Urothelium cell line (cell line): ENCODE measurements around the gene ATP11A.
A peak's percentile ranks its signal among the peaks of the same experiment; 100 is the strongest.
"Not testable (repeated sequence)": the region's sequence is repeated elsewhere in the genome, so short reads cannot be mapped to it uniquely, and the experiment has no call there.

ENCODE experiments used
- DNase-seq: peaks from one replicate; pipeline ENCODE4 v3.0.0; 2011; ENCODE audit warnings: low spot score, mixed read lengths
- FAIRE-seq: peaks from 2 replicates; lab custom pipeline; 2011; peaks lifted over from hg19 to GRCh38; lab: Jason Lieb, UNC

ATP11A gene

GRCh38 chr13:112870737-112871287 is 181.0 kb downstream of the ATP11A start:
- FAIRE-seq, result no peak
- no peak for DNase-seq

GRCh38 chr13:112871742-112872141 is 181.9 kb downstream of the ATP11A start:
- FAIRE-seq, result no peak
- no peak for DNase-seq

DNA sequence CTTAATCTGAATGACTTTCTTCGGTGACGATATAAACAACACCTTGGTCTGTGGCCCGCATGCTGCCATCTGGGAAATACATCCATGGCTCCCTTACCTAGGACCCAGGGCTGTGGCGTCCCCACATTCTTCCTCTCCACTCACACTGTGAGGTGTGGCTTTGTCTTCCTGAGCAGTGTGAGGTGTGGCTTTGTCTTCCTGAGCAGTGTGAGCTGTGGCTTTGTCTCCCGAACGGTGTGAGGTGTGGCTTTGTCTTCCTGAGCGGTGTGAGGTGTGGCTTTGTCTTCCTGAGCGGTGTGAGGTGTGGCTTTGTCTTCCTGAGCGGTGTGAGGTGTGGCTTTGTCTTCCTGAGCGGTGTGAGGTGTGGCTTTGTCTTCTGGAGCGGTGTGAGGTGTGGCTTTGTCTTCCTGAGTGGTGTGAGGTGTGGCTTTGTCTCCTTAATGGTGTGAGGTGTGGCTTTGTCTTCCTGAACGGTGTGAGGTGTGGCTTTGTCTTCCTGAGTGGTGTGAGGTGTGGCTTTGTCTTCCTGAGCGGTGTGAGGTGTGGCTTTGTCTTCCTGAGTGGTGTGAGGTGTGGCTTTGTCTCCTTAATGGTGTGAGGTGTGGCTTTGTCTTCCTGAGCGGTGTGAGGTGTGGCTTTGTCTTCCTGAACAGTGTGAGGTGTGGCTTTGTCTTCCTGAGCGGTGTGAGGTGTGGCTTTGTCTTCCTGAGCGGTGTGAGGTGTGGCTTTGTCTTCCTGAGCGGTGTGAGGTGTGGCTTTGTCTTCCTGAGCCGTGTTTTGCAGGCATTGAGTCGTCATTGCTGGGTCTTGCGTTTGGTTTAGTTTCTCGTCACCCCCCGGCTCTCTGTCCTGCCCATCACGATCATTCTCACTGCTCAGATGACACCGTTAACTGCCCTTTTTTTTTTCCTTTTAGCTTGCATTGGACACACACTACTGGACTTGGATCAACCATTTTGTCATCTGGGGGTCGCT is 183.1 kb downstream of the ATP11A start:
- not testable (repeated sequence) for DNase-seq
- FAIRE-seq, result peak; percentile 100

DNA sequence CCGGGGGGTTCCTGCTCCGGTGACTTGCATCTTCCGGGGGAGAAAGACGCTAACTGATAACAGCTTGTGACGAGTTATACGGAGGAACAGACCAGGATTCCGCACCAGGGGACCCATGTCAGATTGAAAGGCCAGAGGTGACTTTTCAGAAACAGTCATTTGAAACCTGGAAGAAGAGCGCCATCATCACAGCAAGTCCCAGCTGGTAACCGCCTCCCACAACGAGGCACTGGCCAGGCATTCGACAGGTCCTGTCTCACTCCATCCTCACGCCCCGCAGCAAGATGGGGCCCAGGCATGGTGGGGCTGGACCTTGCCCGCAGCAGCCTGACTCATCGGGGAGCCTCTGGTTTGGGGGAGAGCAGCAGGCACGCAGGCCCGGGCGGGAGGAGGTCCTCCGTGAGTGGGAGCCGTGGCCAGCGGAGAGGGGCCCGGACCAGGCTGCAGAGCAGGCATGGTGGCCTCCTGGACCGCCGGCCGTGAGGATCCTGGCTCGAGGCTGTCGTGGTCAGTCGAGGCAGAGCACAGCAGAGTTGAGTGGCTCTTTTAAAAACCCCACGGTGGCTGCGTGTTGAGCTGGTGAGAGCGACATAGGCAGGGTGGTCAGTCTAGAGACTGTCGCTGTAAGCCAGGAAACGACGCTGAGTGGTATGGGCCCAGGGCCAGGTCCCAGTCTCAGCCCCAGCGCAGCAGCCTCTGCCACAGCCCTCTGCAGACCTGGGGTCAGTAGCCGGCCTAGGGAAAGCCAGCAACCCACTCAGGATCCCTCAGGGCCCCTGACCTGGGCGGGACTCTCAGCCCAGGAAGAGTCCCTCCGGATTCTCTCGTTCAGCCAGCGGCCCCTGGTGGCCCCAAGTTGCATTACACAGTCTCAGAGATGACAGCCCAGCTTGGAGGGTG is 184.3 kb downstream of the ATP11A start:
- DNase-seq, result peak; percentile 86
- FAIRE-seq, result no peak

DNA sequence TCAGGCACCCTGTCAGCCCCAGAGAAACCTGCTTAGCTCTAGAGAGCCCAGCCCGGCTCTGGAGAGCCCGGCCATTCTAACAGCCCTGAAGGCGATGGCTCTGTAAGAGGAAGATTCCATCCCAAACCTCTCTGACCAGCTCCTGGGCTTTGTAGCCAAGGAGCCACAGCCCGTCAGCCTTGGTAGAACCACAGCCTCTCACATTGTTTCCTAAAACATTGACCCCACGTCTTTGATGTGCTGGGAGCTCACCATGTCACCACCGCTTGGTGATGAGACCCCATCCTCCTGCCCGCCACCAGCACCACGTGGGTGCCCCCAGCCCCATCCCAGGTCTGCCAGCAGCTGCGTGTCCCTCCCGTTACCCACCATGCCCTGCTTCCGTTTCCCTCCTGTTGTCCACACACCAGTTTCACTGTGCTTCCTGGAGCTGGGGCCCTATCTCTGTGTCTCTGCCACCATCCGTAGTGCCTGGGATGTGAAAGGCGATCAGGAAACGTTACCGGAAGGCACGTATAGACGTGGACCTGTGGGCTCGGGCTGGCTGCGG is 185.0 kb downstream of the ATP11A start:
- FAIRE-seq, result no peak

DNA sequence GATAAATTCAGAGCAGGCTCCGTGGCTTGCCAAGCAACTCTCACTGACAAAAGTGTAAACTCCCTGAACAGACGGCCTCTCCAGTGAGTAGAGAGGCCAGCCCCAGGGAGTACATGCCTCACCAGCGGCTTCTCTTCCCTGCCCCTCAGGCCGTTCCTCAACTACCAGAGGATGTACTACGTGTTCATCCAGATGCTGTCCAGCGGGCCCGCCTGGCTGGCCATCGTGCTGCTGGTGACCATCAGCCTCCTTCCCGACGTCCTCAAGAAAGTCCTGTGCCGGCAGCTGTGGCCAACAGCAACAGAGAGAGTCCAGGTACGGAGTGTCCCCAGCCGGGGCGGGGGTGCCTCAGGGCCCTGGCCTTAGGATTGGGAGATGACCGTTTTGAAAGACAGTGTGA is 185.8 kb downstream of the ATP11A start:
- FAIRE-seq, result no peak
- no peak for DNase-seq

More for the DNA sequence above, 185.0 kb downstream of the ATP11A start:
- DNase-seq, result no peak

GRCh38 chr13:112876305-112877000 is 186.6 kb downstream of the ATP11A start:
- FAIRE-seq, result no peak
- DNase-seq, result no peak

DNA sequence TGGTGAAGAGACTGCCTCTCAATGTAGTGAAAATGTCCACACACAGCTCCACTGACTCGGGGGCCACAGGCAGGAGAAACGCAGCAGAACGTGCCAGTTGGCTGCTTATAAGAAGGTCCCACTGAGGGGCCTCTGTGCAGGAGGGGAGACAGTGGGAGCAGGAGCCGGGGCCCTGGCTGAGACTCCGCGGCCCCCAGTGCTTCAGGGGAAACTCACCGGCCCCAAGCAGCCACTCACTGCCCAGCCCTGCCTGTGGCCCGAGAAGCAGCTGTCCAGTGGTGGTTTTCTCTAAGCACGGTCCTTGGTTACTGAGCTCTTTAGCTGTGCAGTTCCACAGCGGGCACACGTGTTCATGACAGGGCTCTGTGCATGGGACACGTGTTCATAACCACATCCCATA is 187.2 kb downstream of the ATP11A start:
- FAIRE-seq (no peak), DNase-seq (no peak)

- FAIRE-seq, result no peak
- DNase-seq, result no peak
These were observed 187.7 kb downstream of the ATP11A start for GRCh38 chr13:112877539-112877938.

- FAIRE-seq (no peak), DNase-seq (no peak)
These were observed 188.4 kb downstream of the ATP11A start for GRCh38 chr13:112877976-112878955.

- no peak for FAIRE-seq
- no peak for DNase-seq
These were observed 189.5 kb downstream of the ATP11A start for GRCh38 chr13:112879283-112879833.

DNA sequence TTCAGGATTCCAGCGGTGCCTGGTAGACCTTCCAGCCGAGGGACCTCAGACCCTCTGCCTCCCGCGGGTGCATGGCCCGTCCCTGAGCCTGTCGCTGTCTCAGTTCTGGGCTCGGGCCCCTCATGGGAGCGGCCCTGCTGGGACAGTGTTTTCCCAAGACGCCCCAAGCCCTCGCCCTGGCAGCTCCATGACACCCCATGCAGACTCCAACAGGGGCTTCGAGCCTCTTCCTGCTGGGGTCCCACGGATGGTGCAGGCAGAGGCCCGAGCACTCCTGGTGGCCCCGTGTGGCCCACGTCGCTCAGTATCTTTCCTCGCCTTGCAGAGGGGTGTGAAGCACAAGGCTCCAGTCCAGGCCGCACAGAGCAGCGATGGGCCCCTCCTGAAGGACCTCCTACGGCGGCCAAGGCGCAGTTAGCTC is 190.4 kb downstream of the ATP11A start:
- FAIRE-seq (no peak), DNase-seq (no peak)

GRCh38 chr13:112880976-112881540 is 191.2 kb downstream of the ATP11A start:
- FAIRE-seq (no peak), DNase-seq (no peak)

DNA sequence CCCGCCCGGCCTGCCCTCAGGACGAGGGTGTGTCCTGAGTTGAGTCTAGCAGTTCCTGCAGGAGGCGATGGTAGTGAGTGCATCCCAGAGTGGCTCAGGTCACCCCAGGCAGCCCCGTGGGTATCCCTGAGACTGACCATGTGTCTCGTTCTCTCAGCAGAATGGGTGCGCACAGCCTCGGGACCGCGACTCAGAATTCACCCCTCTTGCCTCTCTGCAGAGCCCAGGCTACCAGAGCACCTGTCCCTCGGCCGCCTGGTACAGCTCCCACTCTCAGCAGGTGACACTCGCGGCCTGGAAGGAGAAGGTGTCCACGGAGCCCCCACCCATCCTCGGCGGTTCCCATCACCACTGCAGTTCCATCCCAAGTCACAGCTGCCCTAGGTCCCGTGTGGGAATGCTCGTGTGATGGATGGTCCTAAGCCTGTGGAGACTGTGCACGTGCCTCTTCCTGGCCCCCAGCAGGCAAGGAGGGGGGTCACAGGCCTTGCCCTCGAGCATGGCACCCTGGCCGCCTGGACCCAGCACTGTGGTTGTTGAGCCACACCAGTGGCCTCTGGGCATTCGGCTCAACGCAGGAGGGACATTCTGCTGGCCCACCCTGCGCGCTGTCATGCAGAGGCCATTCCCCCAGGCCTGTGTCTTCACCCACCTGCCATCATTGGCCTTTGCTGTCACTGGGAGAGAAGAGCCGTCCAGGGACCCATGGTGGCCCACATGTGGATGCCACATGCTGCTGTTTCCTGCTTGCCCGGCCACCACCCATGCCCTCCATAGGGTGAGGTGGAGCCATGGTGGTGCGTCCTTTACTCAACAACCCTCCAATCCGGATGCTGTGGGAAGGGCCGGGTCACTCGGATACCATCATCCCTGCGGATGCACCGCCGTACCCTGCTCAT is 192.1 kb downstream of the ATP11A start:
- DNase-seq (no peak), FAIRE-seq (no peak)

GRCh38 chr13:112882555-112883024 is 192.8 kb downstream of the ATP11A start:
- FAIRE-seq, result no peak
- no peak for DNase-seq

DNA sequence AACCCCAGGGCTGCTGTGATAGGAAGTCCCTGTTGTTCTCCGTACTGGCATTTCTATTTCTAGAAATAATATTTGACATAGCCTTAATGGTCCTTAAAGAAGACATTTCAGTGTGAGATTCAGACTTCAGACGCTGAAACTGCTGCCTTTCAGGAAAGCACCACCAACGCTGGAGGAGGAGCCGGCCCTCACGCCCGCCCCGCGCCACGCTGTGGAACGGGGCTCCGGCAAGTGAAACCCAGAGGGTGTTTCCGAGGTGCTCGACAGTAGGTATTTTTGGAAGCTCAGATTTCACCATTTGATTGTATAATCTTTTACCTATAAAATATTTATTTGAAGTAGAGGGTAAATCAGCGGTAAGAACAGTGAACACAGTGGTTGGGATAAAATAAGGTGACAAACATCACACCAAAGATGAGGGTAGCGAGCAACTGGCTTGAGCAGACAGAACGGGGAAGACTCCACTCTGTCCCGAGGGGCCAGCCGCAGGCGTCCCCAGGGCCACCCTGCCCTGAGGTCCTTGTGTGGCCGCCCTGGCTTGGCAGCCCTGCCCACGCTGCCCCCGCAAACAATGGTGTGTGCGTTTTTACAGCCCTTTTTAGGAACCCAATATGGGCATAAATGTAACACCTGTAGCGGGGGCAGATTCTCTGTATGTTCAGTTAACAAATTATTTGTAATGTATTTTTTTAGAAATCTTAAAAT is 193.6 kb downstream of the ATP11A start:
- FAIRE-seq, result no peak
- DNase-seq, result no peak

DNA sequence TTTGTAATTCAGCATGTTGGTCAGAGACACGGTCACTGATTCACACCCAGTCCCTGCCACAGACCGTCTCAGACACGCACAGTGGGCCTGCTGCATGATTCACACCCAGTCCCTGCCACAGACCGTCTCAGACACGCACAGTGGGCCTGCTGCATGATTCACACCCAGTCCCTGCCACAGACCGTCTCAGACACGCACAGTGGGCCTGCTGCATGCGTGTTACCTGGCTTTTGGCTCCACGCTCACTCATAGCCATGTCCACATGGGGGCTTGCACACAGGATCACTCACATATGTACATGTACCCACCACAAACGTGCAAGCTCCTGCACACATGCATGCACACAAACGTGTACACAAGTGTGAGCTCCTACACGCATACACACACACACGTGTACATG is 194.9 kb downstream of the ATP11A start:
- FAIRE-seq, DNase-seq: not testable (repeated sequence)
